SK-N-MC (cell line): ENCODE results near the gene KRT3.
"Not testable (repeated sequence)": the region's sequence is repeated elsewhere in the genome, so short reads cannot be mapped to it uniquely, and the experiment has no call there.

Experiments
- DNase-seq: peaks from one replicate; pipeline ENCODE4 v3.0.0-alpha.2; 2011; ENCODE audit warnings: low read depth, low spot score
- H3K27ac ChIP-seq: fragments of 200-600 bp; sonication (generic); 2 replicates; pipeline ENCODE4 v1.5.1; 2016; ENCODE audit warnings: mixed run types
- H3K36me3 ChIP-seq: fragments of 200-600 bp; sonication (generic); 2 replicates; pipeline ENCODE4 v1.6.1; 2017; ENCODE audit warnings: antibody characterized with exemption, low read length, mixed read lengths; ENCODE audit not compliant: insufficient read depth
- H3K4me3 ChIP-seq: fragments of 200-600 bp; sonication (generic); 2 replicates; pipeline ENCODE4 v1.5.1; 2016
- H3K9ac ChIP-seq: fragments of 200-600 bp; sonication (generic); 2 replicates; pipeline ENCODE4 v1.8.0; 2017; ENCODE audit warnings: mixed run types, mixed read lengths; ENCODE audit not compliant: insufficient read length
- H3K9me3 ChIP-seq: fragments of 200-600 bp; sonication (generic); 2 replicates; pipeline ENCODE4 v1.6.1; 2017; ENCODE audit warnings: low read depth, mild to moderate bottlenecking, antibody characterized with exemption, low read length, moderate library complexity, mixed read lengths
- EZH2 ChIP-seq: fragments of 200-600 bp; sonication (generic); IDR thresholded peaks from one replicate; pipeline ENCODE4 v1.6.1; 2017; ENCODE audit warnings: antibody characterized with exemption
- FOXP2 ChIP-seq: optimal IDR thresholded peaks from 2 replicates; pipeline ENCODE3; 2011; ENCODE audit warnings: mild to moderate bottlenecking, moderate library complexity; ENCODE audit not compliant: insufficient read depth; ENCODE audit errors: extremely low read length, control extremely low read depth
- POLR2AphosphoS5 ChIP-seq: IDR thresholded peaks from 2 replicates; pipeline ENCODE4 v1.6.1; 2012; ENCODE audit warnings: mild to moderate bottlenecking, low read depth, low read length, borderline replicate concordance

KRT3 gene

DNA sequence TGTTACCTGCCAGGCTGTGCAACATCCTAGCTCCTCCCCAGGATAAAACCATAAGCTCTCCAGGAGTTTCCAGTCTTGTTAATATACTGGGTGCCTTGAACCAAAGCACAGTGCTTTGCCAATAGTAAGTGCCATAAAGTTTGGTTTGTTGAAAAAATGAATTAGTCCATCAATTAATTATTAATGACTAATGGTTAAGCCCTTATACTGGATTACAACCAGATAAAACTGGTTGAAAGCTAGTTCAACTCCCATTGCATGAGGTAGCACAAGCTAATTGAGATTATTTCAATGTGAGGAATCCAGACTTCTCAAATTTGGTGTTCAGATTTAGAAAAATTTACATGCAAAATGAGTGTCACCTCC lies 1.6 kb upstream of the KRT3 start:
- H3K27ac ChIP-seq: no peak overlapping the region
- H3K4me3 ChIP-seq: no peak overlapping the region
- H3K9ac ChIP-seq: no peak overlapping the region
- no peaks in the 10 kb centered on the region for H3K36me3 ChIP-seq
- TF ChIP-seq EZH2: no peak
- TF ChIP-seq FOXP2: no peak
- no peak for TF ChIP-seq POLR2AphosphoS5
- H3K9me3 ChIP-seq: no peaks in the 10 kb centered on the region
- no peak for DNase-seq

DNA sequence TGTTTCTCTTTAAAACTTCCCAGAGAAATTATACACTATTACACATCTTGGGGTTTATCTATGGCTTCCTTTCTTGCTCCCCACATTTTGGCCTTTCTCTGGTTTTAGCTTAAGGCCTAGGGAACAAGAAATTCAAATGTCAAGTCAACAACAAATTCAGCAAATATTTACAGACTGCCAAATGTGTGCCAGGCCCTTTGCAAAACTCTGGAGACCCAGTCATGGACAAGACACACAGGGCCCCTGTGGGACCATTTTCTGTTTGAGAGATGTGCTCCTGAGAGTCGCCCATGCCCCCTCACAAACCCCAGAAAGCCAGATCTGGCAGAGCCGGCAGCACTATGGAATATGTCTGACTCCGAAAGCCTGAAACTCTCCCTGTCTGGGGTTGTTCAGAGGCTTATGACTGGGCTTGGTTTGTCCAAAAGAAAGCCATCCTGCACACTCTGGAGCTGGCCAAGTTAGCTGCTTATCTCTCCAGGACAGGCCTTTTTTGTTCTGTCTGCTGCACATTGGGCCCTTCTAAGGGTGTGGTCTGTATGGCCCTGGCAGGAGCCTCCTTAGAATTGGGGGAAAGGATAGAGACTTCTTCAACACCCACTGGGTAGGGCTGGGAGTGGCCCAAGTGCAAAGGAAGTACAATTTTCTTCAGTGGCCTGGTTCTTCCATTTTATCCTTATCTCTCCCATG lies 1.1 kb upstream of the KRT3 start:
- Histone ChIP-seq H3K4me3 (no peak overlapping the region), H3K27ac (no peak overlapping the region), H3K9me3 (no peaks in the 10 kb centered on the region), H3K36me3 (no peaks in the 10 kb centered on the region), H3K9ac (no peak overlapping the region)
- no peak for TF ChIP-seq FOXP2
- no peak for TF ChIP-seq EZH2
- TF ChIP-seq POLR2AphosphoS5: no peak
- DNase-seq: no peak

DNA sequence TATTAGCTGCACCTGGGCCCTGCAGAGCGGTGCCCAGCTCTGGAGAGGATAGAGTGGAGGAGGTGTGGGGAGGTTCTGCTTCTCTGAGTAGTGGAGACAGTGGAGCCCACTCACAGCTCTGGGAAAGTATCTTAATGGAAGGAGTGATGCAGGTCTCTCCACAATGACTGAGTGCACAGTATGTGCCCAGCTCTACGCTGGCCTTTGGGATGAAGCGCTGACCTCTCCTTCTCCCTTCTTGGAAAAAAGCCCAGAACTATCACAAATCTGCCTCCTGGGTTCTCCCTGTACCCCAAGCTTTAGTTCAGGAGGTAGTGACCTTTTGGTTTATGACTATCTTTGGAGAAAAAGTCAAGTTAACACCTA lies 495 bp upstream of the KRT3 start:
- TF ChIP-seq EZH2: no peak
- no peak for TF ChIP-seq POLR2AphosphoS5
- no peak for TF ChIP-seq FOXP2
- no peak overlapping the region for H3K27ac ChIP-seq
- no peak for DNase-seq
- no peaks in the 10 kb centered on the region for H3K9me3 ChIP-seq
- H3K4me3 ChIP-seq: no peak overlapping the region
- no peaks in the 10 kb centered on the region for H3K36me3 ChIP-seq
- no peak overlapping the region for H3K9ac ChIP-seq

- H3K36me3 ChIP-seq, H3K9ac ChIP-seq, DNase-seq, H3K27ac ChIP-seq, H3K9me3 ChIP-seq, H3K4me3 ChIP-seq: not testable (repeated sequence)
Observed at GRCh38 chr12:52795332-52795674, 614 bp downstream of the KRT3 start.

DNA sequence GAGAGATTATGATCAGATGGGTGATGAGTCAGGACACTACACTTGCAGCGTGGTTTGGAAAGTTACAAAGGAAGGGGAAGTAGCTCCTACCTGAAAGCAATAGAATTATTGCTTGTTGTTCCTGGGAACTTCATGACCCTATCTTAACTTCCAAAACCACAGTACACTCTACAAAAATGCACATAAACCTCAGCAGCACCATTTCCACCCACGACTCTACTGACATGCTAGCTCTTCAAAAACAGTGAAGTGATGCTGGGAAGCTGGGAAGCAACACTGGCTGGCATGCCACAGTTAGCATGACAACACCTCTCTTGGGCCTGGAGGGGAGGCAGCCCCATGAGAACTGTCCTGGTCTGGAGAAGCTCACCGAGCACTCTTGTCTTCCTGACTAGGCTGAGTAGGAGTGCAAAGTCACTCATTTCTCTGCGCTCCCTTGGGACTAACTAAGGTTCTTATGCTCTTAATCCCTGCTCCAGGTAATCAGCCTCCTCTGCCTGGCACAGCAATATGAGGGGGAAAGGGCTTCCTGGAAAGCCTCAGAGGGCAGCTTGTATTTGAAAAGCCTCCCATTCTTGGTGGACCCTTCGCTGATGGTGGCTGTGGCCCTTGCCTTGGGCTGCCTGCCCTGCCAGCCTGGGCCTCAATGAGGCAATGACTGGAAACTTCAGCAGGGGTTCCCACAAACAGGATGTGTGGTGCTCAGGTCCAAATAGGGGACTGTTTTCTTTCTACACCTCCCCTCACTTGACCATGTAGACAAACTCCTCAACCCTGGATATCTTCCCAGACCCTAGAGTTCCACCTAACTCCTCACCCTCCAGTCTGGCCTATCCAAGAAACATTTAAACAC lies 1.2 kb downstream of the KRT3 start:
- no peak overlapping the region for H3K27ac ChIP-seq
- no peak for DNase-seq
- no peak for TF ChIP-seq EZH2
- no peak for TF ChIP-seq POLR2AphosphoS5
- no peak for TF ChIP-seq FOXP2

GRCh38 chr12:52792185-52793029 lies 3.5 kb downstream of the KRT3 start:
- H3K4me3 ChIP-seq: no peak overlapping the region
- H3K9ac ChIP-seq: no peak overlapping the region
- DNase-seq: no peak
- H3K36me3 ChIP-seq: no peaks in the 10 kb centered on the region
- no peak overlapping the region for H3K27ac ChIP-seq
- TF ChIP-seq FOXP2: no peak
- no peak for TF ChIP-seq POLR2AphosphoS5
- TF ChIP-seq EZH2: no peak
- H3K9me3 ChIP-seq: no peaks in the 10 kb centered on the region

More for the DNA sequence above, 1.2 kb downstream of the KRT3 start:
- no peak overlapping the region for H3K9ac ChIP-seq
- no peak overlapping the region for H3K4me3 ChIP-seq
- H3K36me3 ChIP-seq: no peaks in the 10 kb centered on the region
- no peaks in the 10 kb centered on the region for H3K9me3 ChIP-seq

DNA sequence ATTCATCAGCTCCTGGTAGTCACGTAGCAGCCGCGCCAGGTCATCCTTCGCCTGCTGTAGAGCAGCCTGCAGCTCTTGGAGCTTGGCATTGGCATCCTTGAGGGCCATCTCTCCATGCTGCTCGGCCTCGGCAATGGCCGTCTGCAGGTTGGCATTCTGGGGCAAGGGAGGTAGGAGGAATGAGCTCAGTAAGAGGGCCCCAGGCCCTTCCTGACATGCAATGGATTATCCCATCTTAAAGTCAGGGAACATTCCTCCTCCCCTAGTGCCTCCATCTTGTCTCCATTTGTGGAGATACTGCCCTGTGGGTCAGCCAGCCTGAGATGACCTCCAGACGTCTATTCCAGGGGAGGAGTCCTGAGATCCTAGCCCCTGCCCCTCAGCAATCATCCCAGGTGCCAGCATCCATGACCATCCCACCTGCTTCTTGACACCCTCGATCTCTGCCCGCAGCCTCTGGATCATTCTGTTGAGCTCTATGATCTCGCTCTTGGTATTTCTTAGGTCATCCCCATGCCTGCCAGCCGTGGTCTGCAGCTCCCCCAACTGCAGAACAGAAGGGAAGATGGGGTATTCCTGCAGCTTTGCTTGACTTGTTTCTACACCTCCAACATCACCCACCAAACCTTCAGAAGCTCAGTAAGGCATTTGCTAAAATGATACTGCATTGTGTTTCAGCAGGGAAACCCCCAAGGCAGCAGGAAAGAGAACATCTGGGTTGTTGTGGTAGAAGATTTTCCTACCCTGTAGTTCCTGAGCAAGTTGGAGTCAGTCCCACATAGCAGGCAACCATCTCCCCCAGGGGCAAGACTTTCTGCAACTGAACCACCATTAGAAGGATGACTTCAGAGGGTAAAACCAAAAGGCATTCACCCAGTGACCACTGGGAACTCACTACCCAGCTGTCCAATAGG lies 4.4 kb downstream of the KRT3 start:
- no peaks in the 10 kb centered on the region for H3K36me3 ChIP-seq
- TF ChIP-seq EZH2: no peak
- no peak for TF ChIP-seq FOXP2
- TF ChIP-seq POLR2AphosphoS5: no peak

More for the DNA sequence above, 4.4 kb downstream of the KRT3 start:
- H3K4me3 ChIP-seq: no peak overlapping the region
- H3K9ac ChIP-seq: no peak overlapping the region
- DNase-seq: no peak
- no peaks in the 10 kb centered on the region for H3K9me3 ChIP-seq
- H3K27ac ChIP-seq: no peak overlapping the region
